IPS-18c (cell line): ENCODE data around the gene AGAP1.

Experiments used
- H3K4me3 ChIP-seq: 2 replicates; pipeline ENCODE4 v1.7.0; 2013; ENCODE audit warnings: low read depth, mild to moderate bottlenecking, low read length, moderate library complexity; ENCODE audit not compliant: insufficient read depth
- H3K9me3 ChIP-seq: one replicate; pipeline ENCODE4 v1.6.1; 2013; ENCODE audit warnings: mild to moderate bottlenecking, low read length, moderate library complexity; ENCODE audit not compliant: control insufficient read depth, insufficient read depth

Gene AGAP1

GRCh38 chr2:235501673-235502031 is 7.8 kb downstream of the AGAP1 start:
- Histone ChIP-seq H3K9me3 (no peaks in the 10 kb centered on the region), H3K4me3 (no peak overlapping the region)

GRCh38 chr2:235502336-235502735 is 8.5 kb downstream of the AGAP1 start:
- no peak overlapping the region for H3K4me3 ChIP-seq
- H3K9me3 ChIP-seq, result no peaks in the 10 kb centered on the region

GRCh38 chr2:235504441-235505180 is 10.8 kb downstream of the AGAP1 start:
- Histone ChIP-seq H3K9me3 (no peaks in the 10 kb centered on the region), H3K4me3 (no peak overlapping the region)

GRCh38 chr2:235505181-235505741 is 11.4 kb downstream of the AGAP1 start:
- H3K9me3 ChIP-seq, result no peaks in the 10 kb centered on the region
- H3K4me3 ChIP-seq, result no peak overlapping the region

- Histone ChIP-seq H3K4me3 (no peak overlapping the region), H3K9me3 (no peaks in the 10 kb centered on the region)
Observed at GRCh38 chr2:235506291-235506996, 12.6 kb downstream of the AGAP1 start.

- no peaks in the 10 kb centered on the region for H3K9me3 ChIP-seq
- H3K4me3 ChIP-seq, result no peak overlapping the region
Observed at GRCh38 chr2:235506997-235507615, 13.3 kb downstream of the AGAP1 start.

- Histone ChIP-seq H3K4me3 (no peak overlapping the region), H3K9me3 (no peaks in the 10 kb centered on the region)
Observed at GRCh38 chr2:235507928-235508327, 14.1 kb downstream of the AGAP1 start.

GRCh38 chr2:235508371-235509160 is 14.7 kb downstream of the AGAP1 start:
- Histone ChIP-seq H3K9me3 (no peaks in the 10 kb centered on the region), H3K4me3 (no peak overlapping the region)

- no peak overlapping the region for H3K4me3 ChIP-seq
- H3K9me3 ChIP-seq, result peaks cover 3% of the 10 kb centered on the region
Observed at GRCh38 chr2:235510318-235510717, 16.5 kb downstream of the AGAP1 start.

GRCh38 chr2:235511187-235511661 is 17.4 kb downstream of the AGAP1 start:
- H3K9me3 ChIP-seq, result peaks cover 3% of the 10 kb centered on the region
- no peak overlapping the region for H3K4me3 ChIP-seq

GRCh38 chr2:235511751-235512698 is 18.2 kb downstream of the AGAP1 start:
- peaks cover 3% of the 10 kb centered on the region for H3K9me3 ChIP-seq
- no peak overlapping the region for H3K4me3 ChIP-seq

- no peak overlapping the region for H3K4me3 ChIP-seq
- H3K9me3 ChIP-seq, result peaks cover 3% of the 10 kb centered on the region
Observed at GRCh38 chr2:235512699-235513053, 18.8 kb downstream of the AGAP1 start.

- Histone ChIP-seq H3K4me3 (no peak overlapping the region), H3K9me3 (peaks cover 3% of the 10 kb centered on the region)
Observed at GRCh38 chr2:235513984-235514626, 20.3 kb downstream of the AGAP1 start.

GRCh38 chr2:235514627-235515363 is 21.0 kb downstream of the AGAP1 start:
- no peak overlapping the region for H3K4me3 ChIP-seq
- H3K9me3 ChIP-seq, result peaks cover 3% of the 10 kb centered on the region

GRCh38 chr2:235515364-235515742 is 21.5 kb downstream of the AGAP1 start:
- H3K9me3 ChIP-seq, result peaks cover 3% of the 10 kb centered on the region

More at GRCh38 chr2:235515364-235515742, 21.5 kb downstream of the AGAP1 start:
- H3K4me3 ChIP-seq, result no peak overlapping the region
